ENCODE measurements around the gene CLMN.
A peak's percentile ranks its signal among the peaks of the same experiment; 100 is the strongest.

CLMN gene

DNA sequence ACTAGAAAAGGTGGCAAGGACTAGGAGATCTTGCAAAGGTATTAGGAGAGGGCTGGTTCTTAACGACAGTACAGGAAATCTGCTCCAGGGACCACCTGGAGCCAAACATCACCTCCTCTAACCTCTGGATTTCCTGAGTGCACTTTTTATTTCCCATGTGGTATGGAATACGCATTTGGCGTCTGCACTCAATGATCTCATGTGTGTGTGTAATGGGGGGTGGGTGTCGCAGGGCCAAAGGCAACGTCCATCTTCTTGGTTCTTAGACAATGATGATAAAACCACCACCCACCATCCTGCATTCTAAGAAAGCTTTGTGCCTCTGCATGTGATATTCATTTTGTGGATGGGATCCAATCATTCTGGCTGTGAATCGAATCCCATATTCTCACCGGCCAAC is 68.8 kb downstream of the CLMN start:
- peaks cover 2% of the 10 kb centered on the region for H3K9me3 Mint-ChIP-seq
- peaks cover 69% of the 10 kb centered on the region for H3K4me1 Mint-ChIP-seq
- H3K36me3 Mint-ChIP-seq (ENCODE audit: low read depth): no peaks in the 10 kb centered on the region
- TF ChIP-seq, protein P1, sequence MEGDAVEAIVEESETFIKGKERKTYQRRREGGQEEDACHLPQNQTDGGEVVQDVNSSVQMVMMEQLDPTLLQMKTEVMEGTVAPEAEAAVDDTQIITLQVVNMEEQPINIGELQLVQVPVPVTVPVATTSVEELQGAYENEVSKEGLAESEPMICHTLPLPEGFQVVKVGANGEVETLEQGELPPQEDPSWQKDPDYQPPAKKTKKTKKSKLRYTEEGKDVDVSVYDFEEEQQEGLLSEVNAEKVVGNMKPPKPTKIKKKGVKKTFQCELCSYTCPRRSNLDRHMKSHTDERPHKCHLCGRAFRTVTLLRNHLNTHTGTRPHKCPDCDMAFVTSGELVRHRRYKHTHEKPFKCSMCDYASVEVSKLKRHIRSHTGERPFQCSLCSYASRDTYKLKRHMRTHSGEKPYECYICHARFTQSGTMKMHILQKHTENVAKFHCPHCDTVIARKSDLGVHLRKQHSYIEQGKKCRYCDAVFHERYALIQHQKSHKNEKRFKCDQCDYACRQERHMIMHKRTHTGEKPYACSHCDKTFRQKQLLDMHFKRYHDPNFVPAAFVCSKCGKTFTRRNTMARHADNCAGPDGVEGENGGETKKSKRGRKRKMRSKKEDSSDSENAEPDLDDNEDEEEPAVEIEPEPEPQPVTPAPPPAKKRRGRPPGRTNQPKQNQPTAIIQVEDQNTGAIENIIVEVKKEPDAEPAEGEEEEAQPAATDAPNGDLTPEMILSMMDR (IDR thresholded peaks at IDR 0.05): no peak
- DNase-seq: no peak
- peak overlapping the region; percentile 1 for H3K4me3 Mint-ChIP-seq
- no peak overlapping the region for H3K27ac Mint-ChIP-seq
- H3K27me3 Mint-ChIP-seq (ENCODE audit: low read depth, poor library complexity): peaks cover 7% of the 10 kb centered on the region

DNA sequence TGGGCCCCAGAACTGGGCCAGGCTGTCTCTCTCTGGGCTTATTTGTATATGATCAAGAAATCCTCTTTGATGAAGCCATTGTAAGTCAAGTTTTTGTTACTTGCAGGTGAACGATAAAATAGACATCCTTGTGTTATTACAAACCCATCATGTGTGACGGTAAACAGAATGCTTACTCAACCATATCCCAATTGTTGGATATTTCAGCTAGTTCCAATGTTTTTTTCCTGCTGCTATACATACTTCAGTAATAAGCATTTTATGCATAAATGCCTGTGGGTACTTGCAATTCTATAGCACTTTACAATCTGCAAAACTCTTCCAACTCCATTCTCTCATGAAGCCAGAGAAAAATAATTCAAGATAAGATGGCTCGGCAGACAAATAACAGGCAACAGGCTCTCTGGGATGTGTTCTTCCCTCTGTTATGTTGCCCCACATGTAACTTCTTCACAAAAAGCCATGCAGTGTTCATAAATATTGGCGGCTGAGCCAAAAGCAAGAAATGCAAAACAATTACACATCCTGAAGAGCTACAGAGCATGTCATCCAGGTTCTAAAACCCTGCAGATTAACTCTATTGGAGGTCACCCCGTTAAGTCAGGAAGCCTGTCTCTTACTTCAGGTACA is 69.5 kb downstream of the CLMN start:
- H3K27ac Mint-ChIP-seq: no peak overlapping the region
- H3K4me1 Mint-ChIP-seq: peaks cover 62% of the 10 kb centered on the region

DNA sequence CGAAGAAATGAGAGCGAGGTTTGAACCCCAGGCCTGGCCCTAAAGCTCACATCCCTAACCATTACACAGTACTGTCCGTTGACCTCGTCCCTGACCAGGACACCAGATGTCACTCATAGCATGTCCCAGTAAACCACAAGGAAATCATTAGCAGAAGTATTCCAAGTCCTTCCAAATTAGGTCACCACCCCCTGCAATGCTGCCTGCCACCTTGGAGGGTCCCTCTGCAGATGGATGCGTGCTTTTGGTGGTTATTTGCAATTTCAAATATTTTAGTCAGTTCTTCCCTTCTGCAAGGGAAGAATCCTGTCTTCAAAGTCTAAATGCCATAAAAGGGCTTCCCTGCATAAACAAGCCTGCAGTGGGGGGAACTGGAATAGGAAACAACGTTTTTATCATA is 71.3 kb downstream of the CLMN start:
- H3K9me3 Mint-ChIP-seq: peaks cover 4% of the 10 kb centered on the region
- peaks cover 58% of the 10 kb centered on the region for H3K4me1 Mint-ChIP-seq
- H3K4me3 Mint-ChIP-seq: no peak overlapping the region
- H3K27ac Mint-ChIP-seq: no peak overlapping the region
- no peak for DNase-seq
- H3K36me3 Mint-ChIP-seq (ENCODE audit: low read depth): no peaks in the 10 kb centered on the region
- peaks cover 11% of the 10 kb centered on the region for H3K27me3 Mint-ChIP-seq (ENCODE audit: low read depth, poor library complexity)
- TF ChIP-seq, protein P1 (IDR thresholded peaks at IDR 0.05): no peak

More for the DNA sequence above, 69.5 kb downstream of the CLMN start:
- Mint-ChIP-seq H3K4me3 (peak overlapping the region; percentile 1), H3K9me3 (peaks cover 4% of the 10 kb centered on the region), H3K36me3 (ENCODE audit: low read depth) (no peaks in the 10 kb centered on the region), H3K27me3 (ENCODE audit: low read depth, poor library complexity) (peaks cover 7% of the 10 kb centered on the region)
- DNase-seq: no peak
- TF ChIP-seq, protein P1 (IDR thresholded peaks at IDR 0.05): no peak

DNA sequence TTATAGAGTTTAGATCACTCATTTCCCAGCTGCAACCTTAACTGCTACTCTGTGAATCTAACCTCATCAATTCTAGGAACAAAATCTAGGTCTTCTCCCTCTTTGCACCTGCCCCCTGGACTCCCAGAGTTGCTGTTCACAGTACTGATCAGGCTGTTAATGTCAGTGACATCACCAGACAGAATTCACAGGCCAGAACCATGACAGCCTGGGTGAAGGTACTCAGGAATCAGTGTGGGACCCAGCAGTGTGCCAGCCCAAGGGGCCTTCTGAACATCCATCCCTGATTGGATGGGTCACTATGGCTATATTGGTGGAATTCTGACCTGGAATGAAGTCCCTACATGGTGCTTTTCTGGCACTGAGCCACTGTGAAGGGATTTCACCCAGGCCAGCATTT is 72.8 kb downstream of the CLMN start:
- Mint-ChIP-seq H3K36me3 (ENCODE audit: low read depth) (no peaks in the 10 kb centered on the region), H3K27ac (no peak overlapping the region), H3K9me3 (peaks cover 4% of the 10 kb centered on the region), H3K27me3 (ENCODE audit: low read depth, poor library complexity) (peaks cover 11% of the 10 kb centered on the region), H3K4me1 (peaks cover 43% of the 10 kb centered on the region), H3K4me3 (no peak overlapping the region)
- TF ChIP-seq, protein P1 (IDR thresholded peaks at IDR 0.05): no peak
- DNase-seq: no peak

DNA sequence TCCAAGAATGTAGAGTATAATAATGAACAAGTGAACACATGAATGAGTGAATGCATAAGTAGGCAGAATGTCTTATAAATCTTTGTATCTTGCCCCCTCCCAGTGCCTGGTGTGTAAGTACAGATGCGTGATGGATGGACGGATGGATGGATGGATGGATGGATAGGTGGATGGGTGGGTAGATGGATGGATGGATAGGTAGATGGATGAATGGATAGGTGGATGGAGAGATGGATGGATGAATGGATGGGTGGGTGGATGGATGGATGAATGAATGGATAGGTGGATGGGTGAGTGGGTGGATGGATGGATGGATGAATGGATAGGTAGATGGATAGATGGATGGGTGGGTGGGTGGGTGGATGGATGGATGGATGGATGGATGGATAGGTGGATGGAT is 74.4 kb downstream of the CLMN start:
- H3K27ac Mint-ChIP-seq: no peak overlapping the region
- H3K27me3 Mint-ChIP-seq (ENCODE audit: low read depth, poor library complexity): peaks cover 7% of the 10 kb centered on the region
- peaks cover 43% of the 10 kb centered on the region for H3K4me1 Mint-ChIP-seq

More for the DNA sequence above, 74.4 kb downstream of the CLMN start:
- TF ChIP-seq, protein P1 (IDR thresholded peaks at IDR 0.05): no peak
- peaks cover 4% of the 10 kb centered on the region for H3K9me3 Mint-ChIP-seq
- H3K36me3 Mint-ChIP-seq (ENCODE audit: low read depth): no peaks in the 10 kb centered on the region
- DNase-seq: no peak
- no peak overlapping the region for H3K4me3 Mint-ChIP-seq

Measured in nephron progenitor cell (in vitro differentiated cells).